K562 (cell line): Measurements from ENCODE around the gene RNU2-63P. TPM values are rescaled to one million over a fixed set of nuclear protein-coding genes. Genes with fewer than 3 reads are reported as not detected.

ENCODE experiments used
- POLR2AphosphoS2 ChIP-seq: IDR thresholded peaks from 2 replicates; pipeline ENCODE4 v1.6.1; 2012; ENCODE audit warnings: low read length, improper control_type of control experiment
- REST ChIP-seq, 2 experiments: fragments of 450-650 bp; formaldehyde crosslinking in 1 of 2; IDR thresholded peaks; 2 replicates each; pipeline versions ENCODE4 v1.4.0 to v1.6.1; 2014 to 2020; ENCODE audit warnings: mild to moderate bottlenecking in 2 of 2, borderline replicate concordance in 1 of 2, low read depth in 1 of 2
- ZHX1 ChIP-seq: fragments of 150-350 bp; conservative IDR thresholded peaks from 2 replicates; pipeline ENCODE4 v1.6.1; 2014; ENCODE audit warnings: low read length
- polyA plus RNA-seq, 8 experiments: library from polyadenylated mRNA; depleted of rRNA in 4 of 8; stranded (reverse) in 5 of 8; unstranded in 3 of 8; fragments of >200 nt; fragmentation: Nextera tagmentation in 2 of 8; fragmentation: Illumina TruSeq in 1 of 8; extraction: Ambion mirVana in 2 of 8; extraction: Trizol in 1 of 8; gene quantifications; 2 replicates each; pipeline versions ENCODE4 v1.2.1 to v1.2.3, GENCODE V29; 2011 to 2014; ENCODE audit warnings: inconsistent platforms in 1 of 8, missing spikeins in 1 of 8
- total RNA-seq, 7 experiments: library from RNA; depleted of rRNA in 6 of 7; stranded (reverse); fragments of >200 nt in 6 of 7; fragmentation: Illumina TruSeq in 2 of 7; extraction: Trizol in 2 of 7; gene quantifications; 2 replicates each; pipeline versions ENCODE4 v1.2.1 to v1.2.3, GENCODE V29; 2011 to 2021; ENCODE audit warnings: low replicate concordance in 1 of 7

Gene RNU2-63P
- total and polyA plus RNA-seq, 9 of the 15 experiments (the other 6 are each of a cell fraction or from before 2014, with no cell fraction given), result 5.8 to 253 (median 169) TPM; not detected in 4

GRCh38 chr2:88010136-88010535 lies 6.2 kb downstream of the RNU2-63P start (continued):
- no peak for TF ChIP-seq POLR2AphosphoS2
- no peak for TF ChIP-seq ZHX1
- peak; percentile 43; the same call in 1 of the 2 replicates for TF ChIP-seq REST (IDR thresholded peaks at IDR 0.05; ENCODE audit: borderline replicate concordance)
- no peak for TF ChIP-seq REST (CRISPR knock-in tag; IDR thresholded peaks at IDR 0.05; ENCODE audit: low read depth)
